Astrocyte of the cerebellum (primary cell): ENCODE results near the gene STEAP3.

Experiments used
- DNase-seq: peaks from one replicate; pipeline ENCODE4 v3.0.0-alpha.2; 2011; ENCODE audit warnings: low read depth
- H3K4me3 ChIP-seq: 2 replicates; pipeline ENCODE4 v1.5.1; 2011; ENCODE audit warnings: mild to moderate bottlenecking, low read depth, low read length, moderate library complexity
- in situ Hi-C: cut with HindIII; loops from 2 replicates; pipeline ENCODE4 v1.10.0; 2017; ENCODE audit warnings: low sequenced_read_pairs
- TF ChIP-seq, protein P1 (sequence below): IDR thresholded peaks from 2 replicates; pipeline ENCODE4 v1.5.1; 2012; ENCODE audit warnings: low read length, low read depth, moderate library complexity, mild to moderate bottlenecking; ENCODE audit errors: missing control alignments

STEAP3 gene

GRCh38 chr2:119214453-119215037 is 9.1 kb upstream of the STEAP3 start:
- in situ Hi-C loops = no loop called here
- TF ChIP-seq, protein P1, sequence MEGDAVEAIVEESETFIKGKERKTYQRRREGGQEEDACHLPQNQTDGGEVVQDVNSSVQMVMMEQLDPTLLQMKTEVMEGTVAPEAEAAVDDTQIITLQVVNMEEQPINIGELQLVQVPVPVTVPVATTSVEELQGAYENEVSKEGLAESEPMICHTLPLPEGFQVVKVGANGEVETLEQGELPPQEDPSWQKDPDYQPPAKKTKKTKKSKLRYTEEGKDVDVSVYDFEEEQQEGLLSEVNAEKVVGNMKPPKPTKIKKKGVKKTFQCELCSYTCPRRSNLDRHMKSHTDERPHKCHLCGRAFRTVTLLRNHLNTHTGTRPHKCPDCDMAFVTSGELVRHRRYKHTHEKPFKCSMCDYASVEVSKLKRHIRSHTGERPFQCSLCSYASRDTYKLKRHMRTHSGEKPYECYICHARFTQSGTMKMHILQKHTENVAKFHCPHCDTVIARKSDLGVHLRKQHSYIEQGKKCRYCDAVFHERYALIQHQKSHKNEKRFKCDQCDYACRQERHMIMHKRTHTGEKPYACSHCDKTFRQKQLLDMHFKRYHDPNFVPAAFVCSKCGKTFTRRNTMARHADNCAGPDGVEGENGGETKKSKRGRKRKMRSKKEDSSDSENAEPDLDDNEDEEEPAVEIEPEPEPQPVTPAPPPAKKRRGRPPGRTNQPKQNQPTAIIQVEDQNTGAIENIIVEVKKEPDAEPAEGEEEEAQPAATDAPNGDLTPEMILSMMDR = no peak
- no peak for DNase-seq
- no peak overlapping the region for H3K4me3 ChIP-seq

GRCh38 chr2:119216994-119217393 is 6.6 kb upstream of the STEAP3 start:
- TF ChIP-seq, protein P1 = no peak
- in situ Hi-C loops = no loop called here
- H3K4me3 ChIP-seq = no peak overlapping the region
- no peak for DNase-seq

DNA sequence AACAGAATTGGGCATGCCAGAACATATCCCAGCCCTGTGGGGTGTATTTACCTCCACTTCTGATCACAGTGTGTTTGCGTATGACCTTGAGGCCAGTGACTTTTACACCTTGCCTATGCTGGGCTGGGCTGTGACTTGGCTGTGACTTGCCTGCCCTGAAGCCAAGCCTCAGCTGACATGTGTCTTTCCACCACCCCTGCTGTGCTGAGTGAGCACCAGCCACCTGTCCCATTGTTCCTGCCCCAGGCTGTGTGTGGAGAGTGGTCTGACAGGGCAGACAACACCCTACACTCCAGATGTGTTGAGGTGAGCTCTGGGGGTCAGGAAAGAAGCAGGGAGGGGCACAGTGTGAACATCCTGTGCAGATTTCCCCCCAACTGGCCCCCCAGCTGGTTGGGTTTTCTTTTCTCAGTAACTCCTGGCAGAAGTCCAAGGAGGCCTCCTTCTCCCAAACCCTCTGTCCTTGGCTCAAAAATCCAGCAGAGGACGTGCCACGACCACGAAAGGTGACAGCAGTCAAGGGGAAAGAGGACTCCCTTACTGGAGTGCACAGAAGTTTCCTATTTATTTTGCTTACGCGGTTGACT is 5.1 kb upstream of the STEAP3 start:
- H3K4me3 ChIP-seq = no peak overlapping the region

DNA sequence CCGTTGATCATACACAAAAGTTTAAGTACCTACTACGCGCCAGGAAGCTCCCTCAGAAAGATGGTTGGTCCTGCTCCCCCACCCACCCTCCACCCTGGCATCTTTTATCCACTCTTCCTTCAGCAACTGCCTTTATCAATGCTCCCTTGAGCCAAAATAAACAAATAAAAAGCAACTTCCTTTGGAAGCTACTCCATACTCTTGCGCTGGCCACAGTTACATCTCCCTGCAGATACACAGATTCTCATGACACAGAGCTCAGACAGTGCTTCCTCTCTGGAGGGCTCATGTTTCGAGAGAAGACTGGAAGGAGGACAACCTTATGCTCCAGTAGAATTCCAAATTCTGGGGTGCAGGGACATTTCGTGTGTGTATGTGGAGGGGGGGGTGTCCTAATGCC is 3.8 kb upstream of the STEAP3 start:
- TF ChIP-seq, protein P1 = no peak
- in situ Hi-C loops = no loop called here
- no peak for DNase-seq
- H3K4me3 ChIP-seq = no peak overlapping the region

More for the DNA sequence above, 5.1 kb upstream of the STEAP3 start:
- in situ Hi-C loops = no loop called here
- DNase-seq = peak; percentile 58
- TF ChIP-seq, protein P1 = peak; percentile 60

DNA sequence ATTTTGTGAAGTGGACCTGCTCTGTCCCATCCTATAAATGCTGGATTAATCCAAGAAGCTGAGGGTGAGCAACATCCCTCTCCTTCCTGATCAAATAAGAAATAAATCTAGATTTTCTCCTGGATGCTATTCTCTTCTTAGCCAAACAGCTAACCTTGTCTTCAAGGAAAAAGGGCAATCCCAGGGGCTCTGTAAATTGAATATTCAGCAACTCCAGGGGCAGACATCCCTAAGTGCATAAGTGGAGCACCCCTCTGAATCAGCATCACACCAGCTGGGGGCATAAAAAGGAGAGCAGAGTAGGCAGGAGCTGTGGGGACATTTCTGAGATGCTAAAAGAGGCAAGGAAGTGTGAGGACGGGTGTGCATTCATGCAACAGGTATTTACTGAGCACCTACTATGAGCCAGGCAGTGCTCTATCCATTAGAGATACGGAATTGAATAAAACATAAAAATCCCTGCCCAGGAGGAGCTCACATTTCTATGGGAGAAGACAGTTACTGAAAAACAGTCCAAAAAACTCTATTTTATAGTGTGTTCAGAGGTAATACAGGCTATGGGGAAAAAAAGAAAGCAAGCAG is 2.8 kb upstream of the STEAP3 start:
- TF ChIP-seq, protein P1 = no peak
- in situ Hi-C loops = no loop called here

GRCh38 chr2:119221609-119222008 is 2.0 kb upstream of the STEAP3 start:
- no peak for DNase-seq
- H3K4me3 ChIP-seq = no peak overlapping the region
- in situ Hi-C loops = no loop called here
- TF ChIP-seq, protein P1 = no peak

More for the DNA sequence above, 2.8 kb upstream of the STEAP3 start:
- H3K4me3 ChIP-seq = no peak overlapping the region
- no peak for DNase-seq
